Measurements from ENCODE around the gene L3MBTL4.

GRCh38 chr18:6441200-6441599 is 26.5 kb upstream of the L3MBTL4 start:
- TF ChIP-seq RAD21 (IDR thresholded peaks at IDR 0.05; ENCODE audit: low read length) (no peak), CHD2 (IDR thresholded peaks at IDR 0.05; ENCODE audit: low read length, partially characterized antibody) (no peak)
- TF ChIP-seq, protein P1, sequence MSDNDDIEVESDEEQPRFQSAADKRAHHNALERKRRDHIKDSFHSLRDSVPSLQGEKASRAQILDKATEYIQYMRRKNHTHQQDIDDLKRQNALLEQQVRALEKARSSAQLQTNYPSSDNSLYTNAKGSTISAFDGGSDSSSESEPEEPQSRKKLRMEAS (IDR thresholded peaks at IDR 0.05; ENCODE audit: low read depth): no peak

All from SK-N-SH (cell line).